ENCODE measurements around the gene GFOD1.
"Not testable (repeated sequence)": the region's sequence is repeated elsewhere in the genome, so short reads cannot be mapped to it uniquely, and the experiment has no call there.

The GFOD1 gene

GRCh38 chr6:13348334-13349113, 138.9 kb downstream of the GFOD1 start:
- no peak for DNase-seq

DNA sequence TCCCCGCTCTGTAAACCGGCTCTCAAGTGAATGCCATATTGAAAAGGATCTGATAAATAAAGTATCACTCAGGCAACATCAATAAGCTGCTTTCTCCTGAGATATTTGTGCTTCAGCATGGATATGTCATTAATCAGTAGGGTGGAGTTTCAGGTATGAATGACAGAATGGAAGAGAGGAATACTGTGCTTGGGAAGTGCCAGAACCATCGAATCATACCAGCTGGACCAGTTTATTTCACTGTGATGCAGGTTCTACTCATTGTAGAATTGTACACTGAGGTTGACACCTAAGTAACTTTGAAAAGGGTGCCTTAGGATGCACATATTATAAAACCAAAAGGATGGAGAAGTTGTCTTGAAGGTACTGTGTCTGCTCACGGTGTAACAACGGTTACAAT, 141.2 kb downstream of the GFOD1 start:
- DNase-seq: no peak

DNA sequence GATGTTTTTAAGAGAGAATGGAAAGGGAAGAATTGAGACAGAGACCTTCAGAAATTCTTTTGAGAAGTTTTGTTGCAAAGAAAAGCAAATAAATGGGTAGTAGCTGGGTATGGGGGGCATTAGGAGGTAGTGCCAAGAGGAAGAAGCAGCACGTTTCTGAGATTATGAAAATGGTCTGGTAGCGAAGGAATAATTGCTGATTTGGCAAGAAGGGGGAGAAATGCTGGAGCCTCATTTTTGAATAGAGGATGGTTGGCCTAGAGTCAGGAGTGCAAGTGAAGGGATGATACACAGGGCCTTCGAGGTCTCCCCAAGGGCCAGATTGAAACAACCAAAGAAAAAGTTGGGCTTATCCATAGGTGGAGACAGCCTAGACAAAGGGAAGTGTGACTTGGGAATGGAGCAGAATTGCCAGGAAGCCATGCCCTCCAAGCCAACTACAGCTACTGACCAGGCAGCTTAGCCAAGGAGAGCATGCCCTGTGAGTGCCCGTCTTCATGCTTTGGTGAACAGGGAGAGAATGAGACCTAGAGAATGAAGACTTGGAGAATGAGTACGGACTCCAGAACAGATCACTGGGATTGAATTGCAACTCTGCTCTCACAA, 144.9 kb downstream of the GFOD1 start:
- DNase-seq: no peak

GRCh38 chr6:13339863-13340630, 147.4 kb downstream of the GFOD1 start:
- no peak for DNase-seq

GRCh38 chr6:13338038-13338437, 149.4 kb downstream of the GFOD1 start:
- no peak for DNase-seq

- DNase-seq: no peak
These were observed 150.8 kb downstream of the GFOD1 start for GRCh38 chr6:13336553-13336952.

DNA sequence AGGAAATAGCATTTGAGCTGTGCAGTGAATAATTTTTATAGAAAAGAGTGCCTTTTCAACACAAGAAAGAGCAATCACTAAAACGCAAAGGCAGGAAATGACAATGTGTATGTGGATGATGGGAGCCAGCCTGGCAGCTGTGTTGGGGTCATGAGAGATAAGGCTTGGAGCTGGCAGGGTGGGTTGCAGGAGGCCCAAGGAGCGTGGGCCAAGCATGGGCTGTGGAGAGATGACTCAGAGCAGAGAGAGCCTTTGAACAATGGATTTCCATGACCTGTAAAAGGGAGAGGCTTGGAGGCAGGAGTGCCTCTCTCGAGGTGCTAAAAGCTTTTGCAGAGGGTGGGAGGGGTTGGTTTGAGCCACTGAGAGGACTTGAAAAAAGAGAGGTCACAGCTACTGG, 152.4 kb downstream of the GFOD1 start:
- no peak for DNase-seq

- DNase-seq: no peak
These were observed 155.1 kb downstream of the GFOD1 start for GRCh38 chr6:13332349-13332706.

GRCh38 chr6:13331516-13332348, 155.7 kb downstream of the GFOD1 start:
- DNase-seq: no peak

- no peak for DNase-seq
These were observed 158.6 kb downstream of the GFOD1 start for GRCh38 chr6:13328875-13329183.

GRCh38 chr6:13328076-13328874, 159.1 kb downstream of the GFOD1 start, which contains the start of gene TBC1D7:
TBC1D7 (minus strand) TSS chr6:13328537; CDS start chr6:13326898, 1,639 bp downstream.
- peak; percentile 86 for DNase-seq

- no peak for DNase-seq
These were observed 159.7 kb downstream of the GFOD1 start for GRCh38 chr6:13327691-13328075.

DNA sequence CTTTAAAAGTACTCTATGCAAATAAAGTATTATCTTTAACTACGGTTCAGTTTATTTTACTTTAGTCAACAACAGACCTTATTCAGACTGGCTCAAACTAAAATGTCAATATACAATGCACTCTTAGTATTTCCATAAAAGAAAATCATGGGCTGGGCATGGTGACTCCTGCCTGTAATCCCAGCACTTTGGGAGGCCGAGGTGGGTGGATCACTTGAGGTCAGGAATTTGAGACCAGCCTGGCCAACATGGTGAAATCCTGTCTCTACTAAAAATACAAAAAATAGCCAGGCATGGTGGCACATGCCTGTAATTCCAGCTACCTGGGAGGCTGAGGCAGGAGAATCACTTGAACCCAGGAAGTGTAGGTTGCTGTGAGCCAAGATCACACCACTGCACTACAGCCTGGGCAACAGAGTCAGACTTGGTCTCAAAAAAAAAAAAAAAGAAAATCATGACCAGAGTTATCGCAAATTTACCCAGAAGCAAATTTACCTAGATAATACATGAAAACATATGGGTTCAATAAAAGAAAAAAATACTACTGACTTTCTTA, 161.3 kb downstream of the GFOD1 start:
- not testable (repeated sequence) for DNase-seq

DNA sequence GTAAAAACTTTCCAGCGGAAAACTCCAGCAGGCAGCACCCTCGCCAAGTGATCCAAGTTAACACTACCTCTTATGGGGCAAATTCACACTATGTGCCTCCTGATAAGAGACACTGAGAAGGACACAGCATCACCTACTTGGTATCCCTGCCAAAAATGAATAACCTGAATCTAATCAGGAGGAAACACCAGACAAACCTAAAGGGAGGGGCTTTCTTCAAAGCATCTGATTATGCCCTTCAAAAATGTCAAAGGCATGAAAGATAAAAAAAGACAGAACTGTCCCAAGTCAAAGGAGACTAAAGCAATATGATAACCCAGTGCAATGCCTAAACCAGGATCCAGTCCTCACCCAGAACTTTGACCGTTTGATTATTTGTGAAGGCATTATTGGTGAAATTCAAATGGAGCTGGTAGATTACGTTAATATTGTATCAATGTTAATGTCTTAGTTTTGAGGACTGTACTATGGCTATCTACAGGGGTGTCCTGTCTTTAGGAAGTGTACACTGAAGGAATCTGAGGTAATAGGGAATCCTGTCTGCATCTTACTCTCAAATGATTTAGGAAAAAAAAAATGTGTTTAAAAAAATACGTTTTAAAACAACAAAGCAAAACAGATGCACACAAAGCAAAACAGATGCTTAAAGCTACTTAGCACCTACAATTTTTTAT, 167.4 kb downstream of the GFOD1 start:
- DNase-seq: no peak

DNA sequence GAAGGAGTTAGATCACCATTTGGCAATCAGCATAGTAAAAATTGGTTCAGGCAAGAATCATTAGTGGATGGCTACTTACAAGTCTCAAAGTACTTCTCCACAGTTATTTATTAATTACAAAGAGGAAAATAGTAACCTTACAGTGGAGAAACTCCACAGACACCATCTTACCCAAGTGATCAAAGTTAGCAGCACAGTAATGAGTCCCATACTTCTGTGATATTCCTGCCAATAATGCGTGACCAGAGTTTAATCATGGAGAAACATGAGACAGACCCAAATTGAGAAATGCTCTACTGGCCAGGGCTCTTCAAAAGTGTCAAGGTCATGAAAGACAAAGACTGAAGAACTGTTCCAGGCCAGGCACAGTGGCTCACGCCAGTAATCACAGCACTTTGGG, 168.6 kb downstream of the GFOD1 start:
- DNase-seq: no peak

DNA sequence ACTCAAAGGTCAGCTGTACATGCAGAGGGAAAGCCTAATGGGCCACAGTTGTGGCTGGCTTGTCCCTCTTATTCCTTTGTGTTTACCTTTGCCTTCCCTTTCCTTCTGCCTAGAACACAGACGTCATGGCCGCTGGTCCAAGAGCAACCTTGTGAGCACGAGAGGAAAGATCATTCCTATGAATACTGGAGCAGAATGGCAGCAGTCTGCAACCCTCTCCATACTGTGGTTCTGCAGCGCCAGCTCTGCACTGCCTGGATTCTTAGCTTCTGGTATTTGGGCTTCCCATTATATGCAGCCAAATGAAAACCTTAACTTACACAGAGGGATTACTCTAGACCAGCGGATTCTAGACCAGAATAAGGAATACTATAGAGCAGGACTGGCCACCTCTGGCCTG, 171.5 kb downstream of the GFOD1 start:
- no peak for DNase-seq

- no peak for DNase-seq
These were observed 172.6 kb downstream of the GFOD1 start for GRCh38 chr6:13314806-13315205.

- DNase-seq: no peak
These were observed 176.2 kb downstream of the GFOD1 start for GRCh38 chr6:13311155-13311554.

- no peak for DNase-seq
These were observed 179.1 kb downstream of the GFOD1 start for GRCh38 chr6:13308332-13308731.

Measured in cortex of kidney (tissue), 1 donor.